ENCODE measurements around the gene CAMK2B.
A peak's percentile ranks its signal among the peaks of the same experiment; 100 is the strongest.

CAMK2B gene

GRCh38 chr7:44323381-44324203 is 1.8 kb downstream of the CAMK2B start:
- Mint-ChIP-seq H3K27ac (no peak overlapping the region), H3K4me1 (ENCODE audit: low read depth) (peaks cover 8% of the 10 kb centered on the region), H3K9me3 (ENCODE audit: low read depth) (no peaks in the 10 kb centered on the region), H3K4me3 (peak overlapping the region; percentile 32), H3K36me3 (no peaks in the 10 kb centered on the region), H3K27me3 (peaks cover 14% of the 10 kb centered on the region)

GRCh38 chr7:44322631-44323363 is 2.6 kb downstream of the CAMK2B start:
- Mint-ChIP-seq H3K4me1 (ENCODE audit: low read depth) (peaks cover 8% of the 10 kb centered on the region), H3K9me3 (ENCODE audit: low read depth) (no peaks in the 10 kb centered on the region), H3K27ac (no peak overlapping the region), H3K27me3 (peaks cover 14% of the 10 kb centered on the region), H3K36me3 (no peaks in the 10 kb centered on the region), H3K4me3 (no peak overlapping the region)

DNA sequence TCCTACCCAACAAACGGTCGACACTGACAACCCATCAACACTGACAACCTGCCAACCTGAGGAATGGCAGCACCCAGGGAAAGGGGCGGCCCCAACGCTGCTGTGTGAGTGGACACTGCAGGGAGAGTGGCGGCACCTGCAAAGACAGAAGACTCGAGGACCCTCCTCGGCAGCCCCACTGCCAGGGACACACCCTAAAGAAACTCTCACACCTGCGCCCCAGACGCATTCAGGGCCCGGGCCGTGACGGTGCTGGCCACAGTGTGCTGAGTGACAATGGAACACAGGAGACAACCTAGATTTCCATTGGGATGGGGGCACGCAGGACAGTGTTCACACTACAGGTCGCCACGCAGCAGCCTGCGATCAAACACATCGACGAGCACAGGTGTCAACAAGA is 3.6 kb downstream of the CAMK2B start:
- Mint-ChIP-seq H3K36me3 (no peaks in the 10 kb centered on the region), H3K27me3 (peaks cover 16% of the 10 kb centered on the region), H3K9me3 (ENCODE audit: low read depth) (no peaks in the 10 kb centered on the region), H3K27ac (no peak overlapping the region), H3K4me1 (ENCODE audit: low read depth) (peaks cover 8% of the 10 kb centered on the region), H3K4me3 (no peak overlapping the region)

- H3K4me1 Mint-ChIP-seq (ENCODE audit: low read depth): peaks cover 6% of the 10 kb centered on the region
- no peaks in the 10 kb centered on the region for H3K9me3 Mint-ChIP-seq (ENCODE audit: low read depth)
- no peak overlapping the region for H3K27ac Mint-ChIP-seq
Observed at GRCh38 chr7:44320794-44321371, 4.5 kb downstream of the CAMK2B start.

DNA sequence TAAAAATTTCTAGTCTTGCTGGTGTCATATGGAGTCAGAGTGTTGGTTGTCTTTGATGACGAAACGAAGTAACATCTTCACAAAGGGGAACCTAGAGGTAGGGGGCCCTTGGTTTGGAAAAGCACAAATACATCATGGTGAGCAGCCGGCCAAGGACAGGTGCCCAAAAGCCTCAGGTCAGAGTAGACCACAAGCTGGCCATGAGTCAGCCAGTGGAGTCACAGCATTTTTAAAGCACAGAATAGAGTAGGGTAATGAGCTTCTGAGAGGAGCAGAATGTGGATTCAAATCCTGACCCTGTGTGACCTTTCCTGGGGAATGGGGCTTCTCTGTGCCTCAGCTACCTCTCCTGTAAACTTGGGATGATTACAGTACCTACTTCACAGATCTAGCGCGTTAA is 5.3 kb downstream of the CAMK2B start:
- H3K27ac Mint-ChIP-seq: no peak overlapping the region
- H3K9me3 Mint-ChIP-seq (ENCODE audit: low read depth): peaks cover 3% of the 10 kb centered on the region
- H3K36me3 Mint-ChIP-seq: peaks cover 2% of the 10 kb centered on the region
- peaks cover 4% of the 10 kb centered on the region for H3K4me1 Mint-ChIP-seq (ENCODE audit: low read depth)
- peaks cover 15% of the 10 kb centered on the region for H3K27me3 Mint-ChIP-seq
- no peak overlapping the region for H3K4me3 Mint-ChIP-seq

More at GRCh38 chr7:44320794-44321371, 4.5 kb downstream of the CAMK2B start:
- no peak overlapping the region for H3K4me3 Mint-ChIP-seq
- no peaks in the 10 kb centered on the region for H3K36me3 Mint-ChIP-seq
- peaks cover 15% of the 10 kb centered on the region for H3K27me3 Mint-ChIP-seq

DNA sequence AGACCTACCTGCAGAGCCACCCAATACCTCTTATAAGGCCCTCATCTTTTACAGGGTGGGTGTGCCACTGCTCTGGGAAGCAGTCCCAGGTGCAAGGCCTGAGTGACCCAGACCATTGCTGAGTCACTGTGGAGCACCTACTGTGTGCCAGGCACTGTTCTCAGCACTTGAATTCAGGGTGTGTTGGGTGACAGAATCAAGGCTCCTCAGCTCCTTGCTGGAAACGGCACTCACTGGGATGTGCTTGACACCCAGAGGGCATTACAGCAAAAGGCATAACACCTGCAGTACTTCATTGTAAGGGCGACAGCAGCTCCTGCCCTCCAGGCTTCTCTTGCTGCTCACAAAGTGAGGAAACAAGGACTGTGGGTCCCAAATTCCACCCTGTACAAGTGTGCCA is 7.1 kb downstream of the CAMK2B start:
- Mint-ChIP-seq H3K4me3 (no peak overlapping the region), H3K27me3 (peaks cover 4% of the 10 kb centered on the region), H3K27ac (no peak overlapping the region), H3K4me1 (ENCODE audit: low read depth) (no peaks in the 10 kb centered on the region), H3K9me3 (ENCODE audit: low read depth) (peaks cover 4% of the 10 kb centered on the region), H3K36me3 (peaks cover 2% of the 10 kb centered on the region)

- Mint-ChIP-seq H3K36me3 (peaks cover 2% of the 10 kb centered on the region), H3K9me3 (ENCODE audit: low read depth) (peaks cover 4% of the 10 kb centered on the region), H3K27ac (no peak overlapping the region), H3K4me1 (ENCODE audit: low read depth) (no peaks in the 10 kb centered on the region), H3K4me3 (no peak overlapping the region), H3K27me3 (peaks cover 7% of the 10 kb centered on the region)
Observed at GRCh38 chr7:44315301-44315903, 10.0 kb downstream of the CAMK2B start.

DNA sequence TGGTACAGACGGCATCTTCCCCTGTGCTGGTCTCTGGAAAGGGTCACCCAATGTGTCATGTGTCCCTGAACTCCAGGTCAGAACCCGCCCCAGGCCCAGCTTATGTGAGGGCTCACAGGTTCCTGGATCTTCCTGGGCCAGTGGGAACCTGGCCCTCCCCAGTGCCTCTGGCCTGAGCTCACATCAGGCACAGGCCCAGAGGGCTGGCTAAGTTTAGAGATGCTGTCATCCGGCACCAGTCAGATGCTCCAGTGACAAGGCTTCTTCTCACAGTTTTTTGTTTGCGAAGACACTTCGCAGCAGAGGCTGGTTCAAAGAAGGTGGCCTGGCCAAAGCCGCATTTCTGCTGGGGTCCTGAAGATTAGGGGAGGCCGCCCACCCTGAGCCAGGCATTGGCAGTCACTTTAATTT is 11.8 kb downstream of the CAMK2B start:
- Mint-ChIP-seq H3K4me1 (ENCODE audit: low read depth) (peaks cover 3% of the 10 kb centered on the region), H3K4me3 (no peak overlapping the region), H3K9me3 (ENCODE audit: low read depth) (peaks cover 4% of the 10 kb centered on the region), H3K27me3 (peaks cover 9% of the 10 kb centered on the region), H3K27ac (no peak overlapping the region), H3K36me3 (peaks cover 2% of the 10 kb centered on the region)

GRCh38 chr7:44313016-44313415 is 12.4 kb downstream of the CAMK2B start:
- Mint-ChIP-seq H3K36me3 (peaks cover 2% of the 10 kb centered on the region), H3K4me1 (ENCODE audit: low read depth) (peaks cover 3% of the 10 kb centered on the region), H3K9me3 (ENCODE audit: low read depth) (peaks cover 4% of the 10 kb centered on the region), H3K27ac (no peak overlapping the region), H3K27me3 (peaks cover 9% of the 10 kb centered on the region), H3K4me3 (no peak overlapping the region)

DNA sequence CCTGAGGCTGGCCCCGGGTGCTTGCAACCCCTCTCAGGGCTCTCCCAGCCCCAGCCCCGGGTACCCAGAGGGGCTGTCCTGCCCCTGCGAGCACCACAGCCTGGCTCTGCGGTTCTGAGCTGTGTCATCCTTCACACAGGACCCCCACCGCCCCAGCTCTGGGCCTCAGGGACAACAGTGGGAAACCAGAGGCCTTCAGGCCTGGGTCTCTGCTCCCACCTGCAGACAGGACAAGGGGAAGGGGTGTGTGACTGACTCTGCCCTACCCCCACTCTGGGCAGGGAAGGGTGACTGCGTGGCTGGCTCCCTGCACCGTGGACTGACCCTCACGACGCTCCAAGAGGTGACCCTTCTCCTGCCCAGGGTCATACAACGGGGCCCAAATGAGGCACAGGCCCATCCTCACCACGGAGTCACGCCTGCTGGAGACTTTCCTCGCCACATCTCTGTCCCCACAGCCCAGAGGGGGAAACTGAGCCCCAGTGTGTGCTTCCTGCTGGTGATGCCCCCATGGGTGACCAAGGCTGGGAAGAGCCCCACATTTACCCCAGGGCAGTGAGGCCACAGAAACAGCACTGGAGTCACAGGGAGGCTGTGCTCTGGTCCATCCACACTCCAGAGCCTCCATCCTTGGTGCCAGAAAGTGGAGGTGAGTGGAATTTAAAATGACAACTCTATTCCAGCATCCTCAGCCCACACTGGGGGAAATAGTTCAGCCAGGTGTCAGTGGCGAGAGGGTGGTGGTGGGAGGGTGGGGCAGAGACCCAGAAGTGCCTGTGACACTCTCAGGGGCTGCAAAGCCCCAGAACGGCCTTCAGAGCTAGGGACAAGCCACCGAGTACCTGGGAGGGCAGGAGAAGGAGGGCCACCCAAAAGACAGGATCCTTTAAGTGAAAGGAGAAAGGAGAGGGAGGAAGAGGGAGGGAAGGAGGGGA is 13.6 kb downstream of the CAMK2B start:
- no peak overlapping the region for H3K27ac Mint-ChIP-seq
- H3K4me1 Mint-ChIP-seq (ENCODE audit: low read depth): peaks cover 3% of the 10 kb centered on the region
- H3K36me3 Mint-ChIP-seq: peaks cover 2% of the 10 kb centered on the region
- peaks cover 7% of the 10 kb centered on the region for H3K27me3 Mint-ChIP-seq
- H3K9me3 Mint-ChIP-seq (ENCODE audit: low read depth): peaks cover 4% of the 10 kb centered on the region
- H3K4me3 Mint-ChIP-seq: no peak overlapping the region

DNA sequence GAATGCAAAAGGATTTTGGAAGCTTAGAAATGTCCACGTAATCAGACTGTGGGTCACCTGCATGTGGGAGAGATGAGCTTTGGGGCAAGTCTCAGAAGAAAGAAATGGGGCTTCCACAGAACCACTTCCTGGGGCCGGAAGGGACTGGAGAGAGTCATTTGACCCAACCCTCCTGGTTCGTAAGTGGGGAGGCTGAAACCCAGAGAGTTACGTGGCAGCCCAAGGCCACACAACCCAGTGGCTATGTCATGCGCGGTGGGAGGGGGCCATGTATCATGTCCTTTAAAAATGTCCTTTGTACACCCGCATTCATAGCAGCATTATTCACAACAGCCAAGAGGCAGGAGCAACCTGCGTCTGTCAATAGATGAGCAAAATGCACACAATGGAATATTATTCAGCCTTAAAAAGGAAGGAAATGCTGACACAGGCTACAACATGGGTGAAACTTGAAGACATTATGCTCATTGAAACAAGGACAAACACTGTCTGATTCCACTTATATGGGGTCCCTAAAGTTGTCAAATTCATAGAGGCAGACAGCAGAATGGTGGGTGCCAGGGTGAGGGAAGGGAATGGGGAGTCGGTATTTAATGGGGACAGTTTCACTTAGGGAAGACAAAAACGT is 15.1 kb downstream of the CAMK2B start:
- H3K4me1 Mint-ChIP-seq (ENCODE audit: low read depth): peaks cover 3% of the 10 kb centered on the region
- peaks cover 3% of the 10 kb centered on the region for H3K9me3 Mint-ChIP-seq (ENCODE audit: low read depth)
- peak overlapping the region; percentile 71 for H3K4me3 Mint-ChIP-seq
- H3K27ac Mint-ChIP-seq: no peak overlapping the region
- peaks cover 2% of the 10 kb centered on the region for H3K36me3 Mint-ChIP-seq
- peaks cover 6% of the 10 kb centered on the region for H3K27me3 Mint-ChIP-seq

GRCh38 chr7:44309271-44310091 is 15.9 kb downstream of the CAMK2B start:
- Mint-ChIP-seq H3K4me1 (ENCODE audit: low read depth) (peaks cover 3% of the 10 kb centered on the region), H3K4me3 (peak overlapping the region; percentile 71), H3K36me3 (no peaks in the 10 kb centered on the region), H3K27me3 (peaks cover 5% of the 10 kb centered on the region), H3K9me3 (ENCODE audit: low read depth) (no peaks in the 10 kb centered on the region), H3K27ac (no peak overlapping the region)

DNA sequence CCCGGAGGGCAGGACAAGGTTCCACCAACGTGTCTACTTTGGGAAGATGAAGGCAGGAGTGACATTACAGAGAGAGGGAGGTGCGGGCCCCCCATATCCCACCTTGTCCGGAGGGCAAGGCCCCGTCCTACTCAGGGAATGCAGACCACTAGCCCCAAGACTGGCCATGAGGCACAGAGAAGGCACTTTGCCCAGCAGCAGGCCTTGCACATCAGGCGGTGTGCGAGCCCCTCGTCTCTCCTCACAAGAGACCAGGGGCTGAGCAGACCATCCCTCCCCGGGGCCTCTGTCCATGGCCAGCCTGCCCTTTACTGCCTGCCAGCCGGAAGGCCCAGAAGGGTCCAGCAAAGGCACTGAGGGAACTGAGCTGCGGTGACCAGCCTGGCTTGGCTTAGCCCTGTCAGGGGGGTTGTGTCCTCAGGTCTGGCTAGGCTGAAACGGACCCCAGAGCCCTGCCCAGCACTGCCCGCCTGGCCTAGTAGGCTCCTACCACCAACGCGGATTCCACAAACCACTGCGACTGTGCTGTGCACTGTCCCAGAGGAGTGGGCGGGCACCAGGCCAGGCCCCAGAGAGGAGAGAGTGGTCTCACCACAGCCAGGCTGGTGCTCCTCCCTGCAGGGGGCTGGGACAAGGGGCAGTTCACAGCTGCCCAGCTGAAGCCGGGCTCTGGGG is 16.7 kb downstream of the CAMK2B start:
- H3K27ac Mint-ChIP-seq: no peak overlapping the region
- peaks cover 5% of the 10 kb centered on the region for H3K27me3 Mint-ChIP-seq
- H3K36me3 Mint-ChIP-seq: no peaks in the 10 kb centered on the region
- H3K4me1 Mint-ChIP-seq (ENCODE audit: low read depth): peaks cover 3% of the 10 kb centered on the region
- H3K4me3 Mint-ChIP-seq: no peak overlapping the region
- no peaks in the 10 kb centered on the region for H3K9me3 Mint-ChIP-seq (ENCODE audit: low read depth)

Measured in activated naive CD8-positive, alpha-beta T cell (primary cell).